ENCODE measurements around the gene KITLG.

Gene KITLG

DNA sequence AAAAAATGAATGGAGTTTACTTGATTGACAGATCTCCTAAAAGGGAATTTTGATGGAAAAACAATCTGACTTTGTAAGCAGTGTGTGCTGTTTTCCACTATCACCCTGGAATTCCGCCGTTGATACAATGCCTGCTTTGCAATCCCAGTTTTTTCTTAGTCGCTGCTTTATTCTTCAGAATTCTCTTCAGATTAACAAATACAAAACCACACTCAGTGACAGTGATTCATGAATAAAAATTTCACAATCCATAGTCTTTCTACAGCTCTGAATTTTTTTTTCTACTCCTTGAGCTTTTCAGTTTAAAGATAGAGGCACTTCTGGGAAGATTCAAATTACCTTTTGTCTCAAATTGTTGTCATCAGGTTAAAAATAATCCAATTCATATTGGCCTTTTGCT is 44.6 kb upstream of the KITLG start (continued):
- TF ChIP-seq, protein P1, sequence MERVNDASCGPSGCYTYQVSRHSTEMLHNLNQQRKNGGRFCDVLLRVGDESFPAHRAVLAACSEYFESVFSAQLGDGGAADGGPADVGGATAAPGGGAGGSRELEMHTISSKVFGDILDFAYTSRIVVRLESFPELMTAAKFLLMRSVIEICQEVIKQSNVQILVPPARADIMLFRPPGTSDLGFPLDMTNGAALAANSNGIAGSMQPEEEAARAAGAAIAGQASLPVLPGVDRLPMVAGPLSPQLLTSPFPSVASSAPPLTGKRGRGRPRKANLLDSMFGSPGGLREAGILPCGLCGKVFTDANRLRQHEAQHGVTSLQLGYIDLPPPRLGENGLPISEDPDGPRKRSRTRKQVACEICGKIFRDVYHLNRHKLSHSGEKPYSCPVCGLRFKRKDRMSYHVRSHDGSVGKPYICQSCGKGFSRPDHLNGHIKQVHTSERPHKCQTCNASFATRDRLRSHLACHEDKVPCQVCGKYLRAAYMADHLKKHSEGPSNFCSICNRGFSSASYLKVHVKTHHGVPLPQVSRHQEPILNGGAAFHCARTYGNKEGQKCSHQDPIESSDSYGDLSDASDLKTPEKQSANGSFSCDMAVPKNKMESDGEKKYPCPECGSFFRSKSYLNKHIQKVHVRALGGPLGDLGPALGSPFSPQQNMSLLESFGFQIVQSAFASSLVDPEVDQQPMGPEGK (CRISPR knock-in tag; IDR thresholded peaks at IDR 0.05; ENCODE audit: borderline replicate concordance): no peak
- no peak for TF ChIP-seq ZFP30 (CRISPR knock-in tag; IDR thresholded peaks at IDR 0.05)
- TF ChIP-seq, protein P2, sequence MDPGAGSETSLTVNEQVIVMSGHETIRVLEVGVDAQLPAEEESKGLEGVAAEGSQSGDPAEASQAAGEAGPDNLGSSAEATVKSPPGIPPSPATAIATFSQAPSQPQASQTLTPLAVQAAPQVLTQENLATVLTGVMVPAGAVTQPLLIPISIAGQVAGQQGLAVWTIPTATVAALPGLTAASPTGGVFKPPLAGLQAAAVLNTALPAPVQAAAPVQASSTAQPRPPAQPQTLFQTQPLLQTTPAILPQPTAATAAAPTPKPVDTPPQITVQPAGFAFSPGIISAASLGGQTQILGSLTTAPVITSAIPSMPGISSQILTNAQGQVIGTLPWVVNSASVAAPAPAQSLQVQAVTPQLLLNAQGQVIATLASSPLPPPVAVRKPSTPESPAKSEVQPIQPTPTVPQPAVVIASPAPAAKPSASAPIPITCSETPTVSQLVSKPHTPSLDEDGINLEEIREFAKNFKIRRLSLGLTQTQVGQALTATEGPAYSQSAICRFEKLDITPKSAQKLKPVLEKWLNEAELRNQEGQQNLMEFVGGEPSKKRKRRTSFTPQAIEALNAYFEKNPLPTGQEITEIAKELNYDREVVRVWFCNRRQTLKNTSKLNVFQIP (CRISPR knock-in tag; IDR thresholded peaks at IDR 0.05; ENCODE audit: borderline replicate concordance, low read depth): no peak
- no peak for TF ChIP-seq PPARA (CRISPR knock-in tag; IDR thresholded peaks at IDR 0.05; ENCODE audit: borderline replicate concordance)
- TF ChIP-seq ZNF8 (CRISPR knock-in tag; IDR thresholded peaks at IDR 0.05): no peak
- TF ChIP-seq CSDC2 (CRISPR knock-in tag; IDR thresholded peaks at IDR 0.05): no peak
- TF ChIP-seq ZC3H10 (CRISPR knock-in tag; IDR thresholded peaks at IDR 0.05): no peak
- no peak for TF ChIP-seq GLIS3 (CRISPR knock-in tag; IDR thresholded peaks at IDR 0.05)
- no peak for TF ChIP-seq ZFP3 (CRISPR knock-in tag; IDR thresholded peaks at IDR 0.05)
- no peak for TF ChIP-seq TCF4 (CRISPR knock-in tag; IDR thresholded peaks at IDR 0.05; ENCODE audit: borderline replicate concordance)

DNA sequence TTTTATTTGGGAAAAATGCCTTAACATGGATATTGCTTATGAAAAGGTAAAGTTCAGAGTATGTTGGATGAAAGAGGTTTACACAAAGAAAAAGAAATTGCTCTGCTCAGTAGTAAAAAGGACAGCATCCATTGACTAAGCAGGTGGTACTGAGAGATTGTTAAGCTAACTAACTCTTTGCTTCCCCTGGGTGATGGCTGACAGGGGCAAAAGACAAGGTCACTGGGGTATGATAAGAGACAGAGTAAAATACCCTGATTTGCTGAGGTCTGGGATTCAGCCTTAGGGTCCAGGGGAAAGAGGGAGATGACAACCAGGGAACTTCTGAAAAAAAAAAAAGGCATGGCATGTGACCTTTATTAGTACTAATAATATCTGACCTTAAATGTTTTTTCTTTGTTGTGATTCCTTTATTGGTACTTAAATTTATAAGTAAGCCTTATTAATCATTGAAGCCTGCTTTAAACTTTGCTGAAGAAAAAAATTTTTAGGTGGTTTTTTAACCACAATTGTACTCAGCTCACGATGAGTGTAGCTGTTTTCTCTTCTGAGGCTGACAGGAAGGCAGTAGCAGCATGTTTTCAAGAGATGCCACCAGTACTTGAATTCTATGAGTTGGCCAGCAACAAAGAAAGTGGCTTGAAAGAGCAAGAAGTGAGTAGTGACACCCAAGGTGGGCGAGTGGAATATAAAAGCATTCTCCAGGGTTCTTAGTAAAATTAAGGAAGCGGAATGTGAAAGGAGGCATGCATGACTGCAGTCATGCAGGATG is 43.7 kb upstream of the KITLG start:
- ATAC-seq: no peak
- TF ChIP-seq, protein P3, sequence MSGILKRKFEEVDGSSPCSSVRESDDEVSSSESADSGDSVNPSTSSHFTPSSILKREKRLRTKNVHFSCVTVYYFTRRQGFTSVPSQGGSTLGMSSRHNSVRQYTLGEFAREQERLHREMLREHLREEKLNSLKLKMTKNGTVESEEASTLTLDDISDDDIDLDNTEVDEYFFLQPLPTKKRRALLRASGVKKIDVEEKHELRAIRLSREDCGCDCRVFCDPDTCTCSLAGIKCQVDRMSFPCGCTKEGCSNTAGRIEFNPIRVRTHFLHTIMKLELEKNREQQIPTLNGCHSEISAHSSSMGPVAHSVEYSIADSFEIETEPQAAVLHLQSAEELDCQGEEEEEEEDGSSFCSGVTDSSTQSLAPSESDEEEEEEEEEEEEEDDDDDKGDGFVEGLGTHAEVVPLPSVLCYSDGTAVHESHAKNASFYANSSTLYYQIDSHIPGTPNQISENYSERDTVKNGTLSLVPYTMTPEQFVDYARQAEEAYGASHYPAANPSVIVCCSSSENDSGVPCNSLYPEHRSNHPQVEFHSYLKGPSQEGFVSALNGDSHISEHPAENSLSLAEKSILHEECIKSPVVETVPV (CRISPR knock-in tag; IDR thresholded peaks at IDR 0.05): no peak
- no peak for TF ChIP-seq GLIS3 (CRISPR knock-in tag; IDR thresholded peaks at IDR 0.05)
- no peak for TF ChIP-seq ISL1 (CRISPR knock-in tag; IDR thresholded peaks at IDR 0.05)
- TF ChIP-seq, protein P4, sequence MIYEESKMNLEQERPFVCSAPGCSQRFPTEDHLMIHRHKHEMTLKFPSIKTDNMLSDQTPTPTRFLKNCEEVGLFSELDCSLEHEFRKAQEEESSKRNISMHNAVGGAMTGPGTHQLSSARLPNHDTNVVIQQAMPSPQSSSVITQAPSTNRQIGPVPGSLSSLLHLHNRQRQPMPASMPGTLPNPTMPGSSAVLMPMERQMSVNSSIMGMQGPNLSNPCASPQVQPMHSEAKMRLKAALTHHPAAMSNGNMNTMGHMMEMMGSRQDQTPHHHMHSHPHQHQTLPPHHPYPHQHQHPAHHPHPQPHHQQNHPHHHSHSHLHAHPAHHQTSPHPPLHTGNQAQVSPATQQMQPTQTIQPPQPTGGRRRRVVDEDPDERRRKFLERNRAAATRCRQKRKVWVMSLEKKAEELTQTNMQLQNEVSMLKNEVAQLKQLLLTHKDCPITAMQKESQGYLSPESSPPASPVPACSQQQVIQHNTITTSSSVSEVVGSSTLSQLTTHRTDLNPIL (CRISPR knock-in tag; IDR thresholded peaks at IDR 0.05; ENCODE audit: low read depth): no peak
- no peak for TF ChIP-seq ZC3H10 (CRISPR knock-in tag; IDR thresholded peaks at IDR 0.05)

DNA sequence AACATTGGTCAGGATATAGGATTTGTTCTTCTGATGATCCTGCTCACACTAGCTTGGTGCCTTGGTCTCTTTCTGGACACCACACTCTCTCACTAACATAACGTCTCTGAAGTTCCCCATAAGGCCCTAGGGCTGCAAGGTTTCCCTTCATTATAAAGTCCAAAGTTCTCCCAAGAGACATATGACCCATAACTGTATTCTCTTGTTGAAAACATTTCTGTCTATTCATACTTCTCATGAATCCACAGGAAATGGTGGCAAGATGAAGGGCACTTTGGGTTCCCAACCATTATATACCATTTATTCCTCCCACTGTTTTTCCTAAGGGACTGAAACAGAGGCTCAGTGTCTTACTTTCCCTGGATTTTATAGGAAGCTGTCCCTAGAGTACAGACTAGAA is 37.1 kb upstream of the KITLG start:
- no peak for ATAC-seq
- TF ChIP-seq ISL1 (CRISPR knock-in tag; IDR thresholded peaks at IDR 0.05) (no peak), ZFP3 (CRISPR knock-in tag; IDR thresholded peaks at IDR 0.05) (no peak), ZNF565 (CRISPR knock-in tag; conservative IDR thresholded peaks at IDR 0.05; ENCODE audit: low read depth) (no peak), TOX (CRISPR knock-in tag; IDR thresholded peaks at IDR 0.05; ENCODE audit: borderline replicate concordance) (no peak)

DNA sequence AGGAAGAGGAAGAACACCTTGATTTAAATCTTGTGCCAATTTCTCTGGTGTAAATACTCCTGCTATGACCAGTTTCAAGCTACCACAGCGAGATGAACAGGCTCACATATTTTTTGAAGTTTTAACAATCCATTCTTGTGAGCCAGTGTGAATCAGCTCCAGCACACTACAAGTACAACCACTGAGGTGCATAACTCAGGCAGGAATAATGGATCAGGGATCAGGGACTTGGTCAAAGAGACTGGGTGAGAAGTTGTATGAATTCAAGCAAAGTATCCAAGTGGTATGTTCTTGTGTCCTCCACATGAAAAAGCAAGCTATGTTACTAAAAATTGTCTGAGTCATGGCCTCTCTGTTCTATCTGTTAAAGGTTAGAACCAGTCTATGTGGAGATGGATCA is 35.2 kb upstream of the KITLG start:
- no peak for ATAC-seq
- no peak for TF ChIP-seq ESRRG (CRISPR knock-in tag; IDR thresholded peaks at IDR 0.05)
- TF ChIP-seq, protein P1 (CRISPR knock-in tag; IDR thresholded peaks at IDR 0.05; ENCODE audit: borderline replicate concordance): no peak
- no peak for TF ChIP-seq PPARA (CRISPR knock-in tag; IDR thresholded peaks at IDR 0.05; ENCODE audit: borderline replicate concordance)
- TF ChIP-seq ARNTL (CRISPR knock-in tag; IDR thresholded peaks at IDR 0.05; ENCODE audit: borderline replicate concordance, low read depth): no peak
- TF ChIP-seq, protein P4 (CRISPR knock-in tag; IDR thresholded peaks at IDR 0.05; ENCODE audit: low read depth): no peak
- TF ChIP-seq, protein P3 (CRISPR knock-in tag; IDR thresholded peaks at IDR 0.05): no peak
- TF ChIP-seq TCF4 (CRISPR knock-in tag; IDR thresholded peaks at IDR 0.05; ENCODE audit: borderline replicate concordance): no peak
- TF ChIP-seq SNAI2 (CRISPR knock-in tag; IDR thresholded peaks at IDR 0.05): no peak
- no peak for TF ChIP-seq ZNF565 (CRISPR knock-in tag; conservative IDR thresholded peaks at IDR 0.05; ENCODE audit: low read depth)
- TF ChIP-seq, protein P5, sequence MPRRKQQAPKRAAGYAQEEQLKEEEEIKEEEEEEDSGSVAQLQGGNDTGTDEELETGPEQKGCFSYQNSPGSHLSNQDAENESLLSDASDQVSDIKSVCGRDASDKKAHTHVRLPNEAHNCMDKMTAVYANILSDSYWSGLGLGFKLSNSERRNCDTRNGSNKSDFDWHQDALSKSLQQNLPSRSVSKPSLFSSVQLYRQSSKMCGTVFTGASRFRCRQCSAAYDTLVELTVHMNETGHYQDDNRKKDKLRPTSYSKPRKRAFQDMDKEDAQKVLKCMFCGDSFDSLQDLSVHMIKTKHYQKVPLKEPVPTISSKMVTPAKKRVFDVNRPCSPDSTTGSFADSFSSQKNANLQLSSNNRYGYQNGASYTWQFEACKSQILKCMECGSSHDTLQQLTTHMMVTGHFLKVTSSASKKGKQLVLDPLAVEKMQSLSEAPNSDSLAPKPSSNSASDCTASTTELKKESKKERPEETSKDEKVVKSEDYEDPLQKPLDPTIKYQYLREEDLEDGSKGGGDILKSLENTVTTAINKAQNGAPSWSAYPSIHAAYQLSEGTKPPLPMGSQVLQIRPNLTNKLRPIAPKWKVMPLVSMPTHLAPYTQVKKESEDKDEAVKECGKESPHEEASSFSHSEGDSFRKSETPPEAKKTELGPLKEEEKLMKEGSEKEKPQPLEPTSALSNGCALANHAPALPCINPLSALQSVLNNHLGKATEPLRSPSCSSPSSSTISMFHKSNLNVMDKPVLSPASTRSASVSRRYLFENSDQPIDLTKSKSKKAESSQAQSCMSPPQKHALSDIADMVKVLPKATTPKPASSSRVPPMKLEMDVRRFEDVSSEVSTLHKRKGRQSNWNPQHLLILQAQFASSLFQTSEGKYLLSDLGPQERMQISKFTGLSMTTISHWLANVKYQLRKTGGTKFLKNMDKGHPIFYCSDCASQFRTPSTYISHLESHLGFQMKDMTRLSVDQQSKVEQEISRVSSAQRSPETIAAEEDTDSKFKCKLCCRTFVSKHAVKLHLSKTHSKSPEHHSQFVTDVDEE (CRISPR knock-in tag; IDR thresholded peaks at IDR 0.05): no peak
- TF ChIP-seq GLIS3 (CRISPR knock-in tag; IDR thresholded peaks at IDR 0.05): no peak
- TF ChIP-seq TOX (CRISPR knock-in tag; IDR thresholded peaks at IDR 0.05; ENCODE audit: borderline replicate concordance): no peak
- no peak for TF ChIP-seq BACH2 (CRISPR knock-in tag; IDR thresholded peaks at IDR 0.05; ENCODE audit: borderline replicate concordance)
- no peak for TF ChIP-seq CSDC2 (CRISPR knock-in tag; IDR thresholded peaks at IDR 0.05)
